GM23338 (cell line): ENCODE data around the gene SARDH. TPM values are rescaled to one million over a fixed set of nuclear protein-coding genes. Genes with fewer than 3 reads are reported as not detected.

Experiments used
- ATAC-seq: fragments of 200-7000 bp; cut with Tn5 transposase; 3 replicates; pipeline ENCODE4 v1.9.1; 2020
- DNase-seq: peaks from one replicate; pipeline ENCODE4 v3.0.0-alpha.2; 2015; ENCODE audit warnings: low spot score
- H2AFZ ChIP-seq: fragments of 200-600 bp; sonication (generic); 2 replicates; pipeline ENCODE4 v1.8.0; 2016; ENCODE audit warnings: antibody characterized with exemption, mild to moderate bottlenecking, moderate library complexity
- H3F3A ChIP-seq: fragments of 200-600 bp; sonication (generic); replicated peaks from 2 replicates; pipeline ENCODE4 v1.8.0; 2017; ENCODE audit warnings: antibody characterized with exemption, mixed run types, low read depth
- H3K27ac ChIP-seq: fragments of 200-600 bp; sonication (generic); 2 replicates; pipeline ENCODE4 v1.6.1; 2016; ENCODE audit warnings: low read depth
- H3K27me3 ChIP-seq: fragments of 200-600 bp; sonication (generic); 2 replicates; pipeline ENCODE4 v1.8.0; 2016; ENCODE audit warnings: mild to moderate bottlenecking, mixed run types, moderate library complexity; ENCODE audit not compliant: insufficient read depth
- H3K36me3 ChIP-seq: fragments of 200-600 bp; sonication (generic); 2 replicates; pipeline ENCODE4 v1.8.0; 2016; ENCODE audit warnings: mild to moderate bottlenecking; ENCODE audit not compliant: insufficient read depth
- H3K4me1 ChIP-seq: fragments of 200-600 bp; sonication (generic); 2 replicates; pipeline ENCODE4 v1.8.0; 2016; ENCODE audit warnings: mild to moderate bottlenecking, moderate library complexity; ENCODE audit not compliant: insufficient read depth
- H3K4me2 ChIP-seq: fragments of 200-600 bp; sonication (generic); 2 replicates; pipeline ENCODE4 v1.7.1; 2017; ENCODE audit warnings: mixed run types
- H3K4me3 ChIP-seq: fragments of 200-600 bp; sonication (generic); 2 replicates; pipeline ENCODE4 v1.6.1; 2016; ENCODE audit warnings: mixed run types
- H3K79me2 ChIP-seq: fragments of 200-600 bp; sonication (generic); replicated peaks from 2 replicates; pipeline ENCODE4 v1.8.0; 2017; ENCODE audit warnings: mild to moderate bottlenecking; ENCODE audit not compliant: insufficient read depth
- H3K9me2 ChIP-seq: fragments of 200-600 bp; sonication (generic); 2 replicates; pipeline ENCODE4 v1.8.0; 2017; ENCODE audit not compliant: insufficient read depth
- H4K20me1 ChIP-seq: fragments of 200-600 bp; sonication (generic); replicated peaks from 2 replicates; pipeline ENCODE4 v1.8.0; 2017; ENCODE audit warnings: mild to moderate bottlenecking; ENCODE audit not compliant: insufficient read depth
- H3K27ac Mint-ChIP-seq: 2 replicates; pipeline ENCODE4 v1.8.0; 2020; ENCODE audit warnings: inconsistent platforms, mild to moderate bottlenecking, moderate library complexity, mixed read lengths
- H3K27me3 Mint-ChIP-seq: 3 replicates; pipeline ENCODE4 v1.8.0; 2022; ENCODE audit warnings: low read depth, mild to moderate bottlenecking, moderate library complexity, mixed read lengths, inconsistent platforms; ENCODE audit not compliant: insufficient read depth, poor library complexity
- H3K36me3 Mint-ChIP-seq: 3 replicates; pipeline ENCODE4 v1.8.0; 2021; ENCODE audit warnings: low read depth, mild to moderate bottlenecking, inconsistent platforms, moderate library complexity, mixed read lengths
- H3K4me1 Mint-ChIP-seq: 3 replicates; pipeline ENCODE4 v1.8.0; 2020; ENCODE audit warnings: mild to moderate bottlenecking, inconsistent platforms, mixed read lengths
- H3K4me3 Mint-ChIP-seq: 3 replicates; pipeline ENCODE4 v1.8.0; 2021; ENCODE audit warnings: moderate library complexity, mild to moderate bottlenecking, inconsistent platforms, mixed read lengths
- H3K9me3 Mint-ChIP-seq: 3 replicates; pipeline ENCODE4 v1.8.0; 2020; ENCODE audit warnings: moderate library complexity, mild to moderate bottlenecking, inconsistent platforms, mixed read lengths
- CREB1 ChIP-seq: fragments of 250-450 bp; sonication (Bioruptor Pico); IDR thresholded peaks from 2 replicates; pipeline ENCODE4 v1.5.0; 2020; ENCODE audit warnings: low read depth, mild to moderate bottlenecking, moderate library complexity
- CTCF ChIP-seq, 2 experiments: fragments of 200-600 bp in 1 of 2; sonication (generic) in 1 of 2; conservative IDR thresholded peaks; 2 replicates each; pipeline versions ENCODE4 v1.5.1 to v1.6.1; 2016 to 2017; ENCODE audit warnings: antibody characterized with exemption in 2 of 2, low read depth in 2 of 2, mild to moderate bottlenecking in 2 of 2, moderate library complexity in 1 of 2
- ETS1 ChIP-seq: IDR thresholded peaks from 2 replicates; pipeline ENCODE4 v1.6.1; 2016; ENCODE audit warnings: antibody characterized with exemption
- EZH2 ChIP-seq: fragments of 200-600 bp; sonication (generic); IDR thresholded peaks from one replicate; pipeline ENCODE4 v1.8.0; 2017; ENCODE audit warnings: antibody characterized with exemption, mild to moderate bottlenecking, low read depth; ENCODE audit not compliant: unreplicated experiment
- EZH2phosphoT487 ChIP-seq: fragments of 200-600 bp; sonication (generic); IDR thresholded peaks from one replicate; pipeline ENCODE4 v1.8.1; 2018; ENCODE audit warnings: antibody characterized with exemption; ENCODE audit not compliant: unreplicated experiment
- JUNB ChIP-seq: IDR thresholded peaks from one replicate; pipeline ENCODE4 v1.6.1; 2016; ENCODE audit warnings: antibody characterized with exemption; ENCODE audit not compliant: unreplicated experiment
- NANOG ChIP-seq: IDR thresholded peaks from 2 replicates; pipeline ENCODE4 v1.6.1; 2016; ENCODE audit warnings: antibody characterized with exemption, borderline replicate concordance
- POLR2AphosphoS5 ChIP-seq: IDR thresholded peaks from 2 replicates; pipeline ENCODE4 v1.6.1; 2016; ENCODE audit warnings: antibody characterized with exemption, low read depth
- REST ChIP-seq: IDR thresholded peaks from one replicate; pipeline ENCODE4 v1.6.1; 2018; ENCODE audit warnings: antibody characterized with exemption; ENCODE audit not compliant: unreplicated experiment
- STAT1 ChIP-seq: IDR thresholded peaks from one replicate; pipeline ENCODE4 v1.6.1; 2016; ENCODE audit warnings: antibody characterized with exemption; ENCODE audit not compliant: unreplicated experiment
- ZNF114 ChIP-seq: fragments of 250-450 bp; sonication (Bioruptor Pico); IDR thresholded peaks from 2 replicates; pipeline ENCODE4 v1.5.0; 2020; ENCODE audit warnings: mild to moderate bottlenecking, moderate library complexity
- ZNF331 ChIP-seq: fragments of 250-450 bp; sonication (Bioruptor Pico); IDR thresholded peaks from 2 replicates; pipeline ENCODE4 v1.5.0; 2020; ENCODE audit warnings: low read depth, mild to moderate bottlenecking, moderate library complexity
- ZNF462 ChIP-seq: fragments of 250-450 bp; sonication (Bioruptor Pico); IDR thresholded peaks from 2 replicates; pipeline ENCODE4 v1.5.0; 2020; ENCODE audit warnings: mild to moderate bottlenecking, moderate library complexity
- polyA plus RNA-seq: library from polyadenylated mRNA; unstranded; fragments of >200 nt; fragmentation: Nextera tagmentation; extraction: Ambion mirVana; gene quantifications from 2 replicates; pipeline ENCODE4 v1.2.1, GENCODE V29; 2016
- total RNA-seq: library from RNA; depleted of rRNA; stranded (reverse); fragments of >200 nt; shearing (Covaris generic); gene quantifications from 2 replicates; pipeline ENCODE4 v1.2.3, GENCODE V29; 2014

The SARDH gene
- total and polyA plus RNA-seq, 2 experiments from 2014 or later, result 2.8 to 10.4 TPM

GRCh38 chr9:133672503-133673257 is 65.5 kb downstream of the SARDH start:
- no peak overlapping the region for H3K4me3 ChIP-seq
- H3K9me2 ChIP-seq, result no peaks in the 10 kb centered on the region; the same call in 1 of the 2 replicates
- H3F3A ChIP-seq, result no peaks in the 10 kb centered on the region
- ATAC-seq (no peak), DNase-seq (no peak)
- peaks cover 1% of the 10 kb centered on the region for H3K27me3 Mint-ChIP-seq
- no peaks in the 10 kb centered on the region for H3K9me3 Mint-ChIP-seq
- H2AFZ ChIP-seq, result no peak overlapping the region
- no peak overlapping the region for H3K27ac Mint-ChIP-seq
- H3K27ac ChIP-seq, result no peak overlapping the region
- H3K79me2 ChIP-seq, result no peaks in the 10 kb centered on the region
- H3K36me3 Mint-ChIP-seq, result peaks cover 3% of the 10 kb centered on the region; the same call in 1 of the 3 replicates
- TF ChIP-seq ETS1 (no peak), ZNF331 (CRISPR knock-in tag) (no peak), CREB1 (CRISPR knock-in tag) (no peak), EZH2 (no peak), ZNF114 (CRISPR knock-in tag) (no peak), STAT1 (no peak), EZH2phosphoT487 (no peak), REST (no peak), POLR2AphosphoS5 (no peak), NANOG (no peak), JUNB (no peak), ZNF462 (no peak), CTCF (conservative IDR thresholded peaks at IDR 0.05; ENCODE audit: low read depth in 2 of 2) (no peak)
- H3K4me3 Mint-ChIP-seq, result no peak overlapping the region
- no peaks in the 10 kb centered on the region for H3K4me1 ChIP-seq
- no peak overlapping the region for H3K4me2 ChIP-seq
- no peaks in the 10 kb centered on the region for H4K20me1 ChIP-seq
- H3K36me3 ChIP-seq, result no peaks in the 10 kb centered on the region
- no peaks in the 10 kb centered on the region for H3K27me3 ChIP-seq
- H3K4me1 Mint-ChIP-seq, result peaks cover 7% of the 10 kb centered on the region
